ENCODE measurements around the gene OR2AT4. TPM values are rescaled to one million over a fixed set of nuclear protein-coding genes. Genes with fewer than 3 reads are reported as not detected.

The OR2AT4 gene
- total RNA-seq, 4 donors from 2014 or later = not detected

DNA sequence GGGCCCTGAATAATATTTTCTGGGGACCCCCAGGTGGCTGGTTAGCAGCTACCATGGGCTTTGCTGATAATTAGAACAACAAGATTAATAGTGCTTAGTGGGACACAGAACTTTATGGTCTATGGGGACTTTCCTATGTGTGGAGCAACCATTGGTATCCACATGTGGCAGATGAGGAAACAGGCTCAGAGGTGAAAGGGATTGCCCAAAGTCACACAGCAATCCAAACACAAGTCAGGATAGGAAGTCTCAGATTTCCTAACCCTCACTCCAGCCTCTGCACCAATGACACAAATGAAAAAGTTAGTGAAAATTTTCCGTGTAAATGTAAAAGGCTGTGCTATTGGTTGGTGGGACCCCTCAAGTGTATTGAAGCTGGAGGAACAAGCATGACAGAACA is 39.0 kb upstream of the OR2AT4 start:
- no peak overlapping the region for H3K27ac ChIP-seq
- TF ChIP-seq, protein P1, sequence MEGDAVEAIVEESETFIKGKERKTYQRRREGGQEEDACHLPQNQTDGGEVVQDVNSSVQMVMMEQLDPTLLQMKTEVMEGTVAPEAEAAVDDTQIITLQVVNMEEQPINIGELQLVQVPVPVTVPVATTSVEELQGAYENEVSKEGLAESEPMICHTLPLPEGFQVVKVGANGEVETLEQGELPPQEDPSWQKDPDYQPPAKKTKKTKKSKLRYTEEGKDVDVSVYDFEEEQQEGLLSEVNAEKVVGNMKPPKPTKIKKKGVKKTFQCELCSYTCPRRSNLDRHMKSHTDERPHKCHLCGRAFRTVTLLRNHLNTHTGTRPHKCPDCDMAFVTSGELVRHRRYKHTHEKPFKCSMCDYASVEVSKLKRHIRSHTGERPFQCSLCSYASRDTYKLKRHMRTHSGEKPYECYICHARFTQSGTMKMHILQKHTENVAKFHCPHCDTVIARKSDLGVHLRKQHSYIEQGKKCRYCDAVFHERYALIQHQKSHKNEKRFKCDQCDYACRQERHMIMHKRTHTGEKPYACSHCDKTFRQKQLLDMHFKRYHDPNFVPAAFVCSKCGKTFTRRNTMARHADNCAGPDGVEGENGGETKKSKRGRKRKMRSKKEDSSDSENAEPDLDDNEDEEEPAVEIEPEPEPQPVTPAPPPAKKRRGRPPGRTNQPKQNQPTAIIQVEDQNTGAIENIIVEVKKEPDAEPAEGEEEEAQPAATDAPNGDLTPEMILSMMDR (IDR thresholded peaks at IDR 0.05 in 4 of 5, conservative IDR thresholded peaks at IDR 0.05 in 1 of 5) = no peak
- no peak for TF ChIP-seq POLR2A (IDR thresholded peaks at IDR 0.05)
- peaks cover 0 to 3% (median 0%) of the 10 kb centered on the region in 3 donors for H3K27me3 ChIP-seq
- H3K36me3 ChIP-seq = no peaks in the 10 kb centered on the region
- DNase-seq = no peak
- in situ Hi-C loops (cut with MboI; ENCODE audit: low sequenced_read_pairs in 4 of 4) = no loop called here
- intact Hi-C loops (cut with DNase I; ENCODE audit: low total_unique reads) = no loop called here
- no peak for ATAC-seq
- no peak overlapping the region for H3K4me3 ChIP-seq
- H3K9me3 ChIP-seq = no peaks in the 10 kb centered on the region
- H3K4me1 ChIP-seq = no peaks in the 10 kb centered on the region

DNA sequence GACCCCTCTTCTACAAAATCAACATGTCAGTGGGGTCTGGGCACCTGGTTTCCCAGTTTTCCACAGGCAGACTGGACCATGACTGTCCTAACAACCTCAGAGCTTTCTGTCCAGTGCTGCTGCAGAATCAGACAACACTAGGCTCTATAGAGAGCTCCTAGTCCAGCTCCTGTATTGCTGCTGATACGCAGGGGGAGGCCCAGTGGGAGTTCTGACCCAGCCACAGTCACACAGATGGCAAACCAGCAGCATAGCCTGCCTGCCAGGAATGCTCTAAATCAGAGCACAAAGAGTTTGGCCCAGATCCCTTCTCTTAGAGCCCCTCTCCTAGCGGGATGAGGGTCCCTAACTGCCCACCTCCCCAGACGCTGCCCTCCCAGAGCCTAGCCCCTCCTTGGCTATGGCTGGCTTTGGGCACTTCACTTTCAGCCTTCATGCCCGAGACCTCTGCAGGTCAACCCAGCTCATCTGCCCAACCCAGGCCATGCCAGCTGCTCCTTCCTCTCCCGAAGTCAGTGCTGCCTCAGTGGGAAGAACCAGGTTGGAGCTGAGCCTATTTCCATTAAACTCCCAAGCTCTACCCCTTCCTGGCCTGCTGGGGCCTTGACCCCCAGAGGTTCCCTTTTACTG is 38.5 kb upstream of the OR2AT4 start:
- no peak overlapping the region for H3K27ac ChIP-seq
- intact Hi-C loops (cut with DNase I; ENCODE audit: low total_unique reads) (no loop called here), in situ Hi-C loops (cut with MboI; ENCODE audit: low sequenced_read_pairs in 4 of 4) (no loop called here)
- H3K4me1 ChIP-seq = no peaks in the 10 kb centered on the region
- no peak for ATAC-seq
- no peak for DNase-seq
- no peaks in the 10 kb centered on the region for H3K36me3 ChIP-seq
- peaks cover 0 to 3% (median 0%) of the 10 kb centered on the region in 3 donors for H3K27me3 ChIP-seq
- TF ChIP-seq POLR2A (IDR thresholded peaks at IDR 0.05) = no peak
- TF ChIP-seq, protein P1 (IDR thresholded peaks at IDR 0.05 in 4 of 5, conservative IDR thresholded peaks at IDR 0.05 in 1 of 5) = no peak
- no peak overlapping the region for H3K4me3 ChIP-seq
- no peaks in the 10 kb centered on the region for H3K9me3 ChIP-seq

DNA sequence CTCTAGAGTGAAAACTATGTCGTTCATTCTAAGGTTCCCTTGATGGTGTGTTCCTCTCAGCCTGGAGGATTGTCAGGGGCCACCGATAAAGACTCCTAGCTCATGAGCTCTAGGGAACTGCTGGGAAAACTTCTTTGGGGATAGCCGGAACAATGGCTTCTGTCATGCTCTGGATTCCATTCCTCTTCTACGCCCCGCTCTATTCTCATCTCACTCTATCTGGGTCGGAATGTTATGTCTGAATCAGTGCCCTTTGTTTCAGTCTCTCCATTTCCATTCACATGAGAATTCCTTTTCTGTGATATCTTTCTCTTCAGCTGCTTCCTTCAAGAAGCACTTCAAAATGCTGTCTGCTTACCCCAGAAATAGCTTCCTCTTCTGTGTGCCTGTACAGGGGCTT is 37.3 kb upstream of the OR2AT4 start:
- Histone ChIP-seq H3K9me3 (no peaks in the 10 kb centered on the region), H3K27me3 (peaks cover 0 to 7% (median 0%) of the 10 kb centered on the region in 3 donors), H3K4me1 (no peaks in the 10 kb centered on the region), H3K27ac (no peak overlapping the region), H3K4me3 (no peak overlapping the region), H3K36me3 (no peaks in the 10 kb centered on the region)
- DNase-seq = no peak
- intact Hi-C loops (cut with DNase I; ENCODE audit: low total_unique reads) (no loop called here), in situ Hi-C loops (cut with MboI; ENCODE audit: low sequenced_read_pairs in 4 of 4) (no loop called here)
- ATAC-seq = no peak
- no peak for TF ChIP-seq POLR2A (IDR thresholded peaks at IDR 0.05)
- TF ChIP-seq, protein P1 (IDR thresholded peaks at IDR 0.05 in 4 of 5, conservative IDR thresholded peaks at IDR 0.05 in 1 of 5) = no peak

DNA sequence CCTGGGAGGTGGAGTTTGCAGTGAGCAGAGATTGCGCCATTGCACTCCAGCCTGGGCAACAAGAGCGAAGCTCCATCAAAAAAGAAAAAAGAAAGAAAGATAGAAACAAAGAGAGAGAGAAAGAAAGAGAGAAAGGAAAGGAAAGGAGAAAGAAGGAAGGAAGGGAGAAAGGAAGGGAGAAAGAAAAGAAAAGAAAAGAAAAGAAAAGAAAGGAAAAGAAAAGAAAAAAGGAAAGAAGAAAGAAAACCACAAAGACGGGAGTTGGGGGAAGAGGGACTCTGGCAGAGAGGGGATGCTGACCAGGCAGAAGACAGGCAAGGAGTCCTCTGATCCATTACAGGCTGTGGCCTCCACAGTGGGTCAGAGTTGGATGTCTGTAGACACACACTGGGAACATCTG is 35.4 kb upstream of the OR2AT4 start:
- no peak for TF ChIP-seq POLR2A (IDR thresholded peaks at IDR 0.05)
- TF ChIP-seq, protein P1 (IDR thresholded peaks at IDR 0.05 in 4 of 5, conservative IDR thresholded peaks at IDR 0.05 in 1 of 5) = no peak
- H3K36me3 ChIP-seq = no peaks in the 10 kb centered on the region
- intact Hi-C loops (cut with DNase I; ENCODE audit: low total_unique reads) (no loop called here), in situ Hi-C loops (cut with MboI; ENCODE audit: low sequenced_read_pairs in 4 of 4) (no loop called here)
- no peaks in the 10 kb centered on the region for H3K4me1 ChIP-seq
- no peak for ATAC-seq
- peaks cover 0 to 7% (median 3%) of the 10 kb centered on the region in 3 donors for H3K27me3 ChIP-seq
- no peaks in the 10 kb centered on the region for H3K9me3 ChIP-seq
- H3K4me3 ChIP-seq = no peak overlapping the region
- no peak overlapping the region for H3K27ac ChIP-seq
- DNase-seq = no peak

DNA sequence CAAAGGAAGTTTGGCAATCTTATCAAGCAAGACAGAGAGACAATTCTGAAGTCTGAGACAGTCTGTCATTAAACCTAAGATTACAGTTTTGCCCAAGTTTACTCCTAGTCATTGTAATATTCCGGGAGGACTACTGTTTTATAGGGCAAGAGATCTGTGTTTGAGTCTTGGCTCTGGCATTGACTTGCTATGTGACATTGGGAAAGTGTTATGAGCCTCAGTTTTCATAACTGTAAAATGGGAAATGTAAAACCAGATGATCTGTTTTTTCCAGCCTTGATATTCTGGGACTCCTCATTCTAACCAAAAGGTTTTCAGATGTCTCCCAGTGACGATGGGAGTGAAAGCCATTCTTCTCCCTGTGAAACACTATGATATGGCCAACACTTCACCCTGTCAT is 29.9 kb upstream of the OR2AT4 start:
- in situ Hi-C loops (cut with MboI; ENCODE audit: low sequenced_read_pairs in 4 of 4) = no loop called here
- no peak overlapping the region for H3K4me3 ChIP-seq
- H3K4me1 ChIP-seq = no peaks in the 10 kb centered on the region
- no peak for DNase-seq
- no peak overlapping the region for H3K27ac ChIP-seq
- ATAC-seq = no peak
- peaks cover 0 to 7% (median 3%) of the 10 kb centered on the region in 3 donors for H3K27me3 ChIP-seq
- intact Hi-C loops (cut with DNase I; ENCODE audit: low total_unique reads) = no loop called here
- H3K36me3 ChIP-seq = no peaks in the 10 kb centered on the region
- TF ChIP-seq, protein P1 (IDR thresholded peaks at IDR 0.05 in 4 of 5, conservative IDR thresholded peaks at IDR 0.05 in 1 of 5) = no peak
- no peaks in the 10 kb centered on the region for H3K9me3 ChIP-seq
